Type B pancreatic cell (in vitro differentiated cells): ENCODE results near the gene EPB41L4B. TPM values are rescaled to one million over a fixed set of nuclear protein-coding genes. Genes with fewer than 3 reads are reported as not detected.

Experiments used
- DNase-seq: peaks from one replicate; pipeline ENCODE4 v3.0.0; 2021; ENCODE audit warnings: mixed read lengths; ENCODE audit not compliant: unreplicated experiment; ENCODE audit errors: extremely low spot score
- H3K27ac Mint-ChIP-seq: 2 replicates; pipeline ENCODE4 v1.8.0; 2021; ENCODE audit warnings: mild to moderate bottlenecking, mixed read lengths
- H3K27me3 Mint-ChIP-seq: 2 replicates; pipeline ENCODE4 v1.8.0; 2021; ENCODE audit warnings: mixed read lengths
- H3K36me3 Mint-ChIP-seq: 2 replicates; pipeline ENCODE4 v1.8.0; 2021; ENCODE audit warnings: mixed read lengths
- H3K4me1 Mint-ChIP-seq: one replicate; pipeline ENCODE4 v1.8.0; 2021; ENCODE audit warnings: mixed read lengths; ENCODE audit not compliant: unreplicated experiment
- H3K4me3 Mint-ChIP-seq: 2 replicates; pipeline ENCODE4 v1.8.0; 2021; ENCODE audit warnings: mild to moderate bottlenecking, mixed read lengths
- H3K9me3 Mint-ChIP-seq: 2 replicates; pipeline ENCODE4 v1.8.0; 2021; ENCODE audit warnings: mixed read lengths
- total RNA-seq: library from RNA; stranded (reverse); gene quantifications from 2 replicates; pipeline ENCODE4 v1.2.1, GENCODE V29; 2021; ENCODE audit warnings: low replicate concordance
- TF ChIP-seq, protein P1 (sequence below): fragments of 200-600 bp; sonication (generic); conservative IDR thresholded peaks from 2 replicates; pipeline ENCODE4 v1.5.0; 2021; ENCODE audit warnings: antibody characterized with exemption, mild to moderate bottlenecking

Gene EPB41L4B
- total RNA-seq, 1 donor from 2014 or later: 14.4 TPM

DNA sequence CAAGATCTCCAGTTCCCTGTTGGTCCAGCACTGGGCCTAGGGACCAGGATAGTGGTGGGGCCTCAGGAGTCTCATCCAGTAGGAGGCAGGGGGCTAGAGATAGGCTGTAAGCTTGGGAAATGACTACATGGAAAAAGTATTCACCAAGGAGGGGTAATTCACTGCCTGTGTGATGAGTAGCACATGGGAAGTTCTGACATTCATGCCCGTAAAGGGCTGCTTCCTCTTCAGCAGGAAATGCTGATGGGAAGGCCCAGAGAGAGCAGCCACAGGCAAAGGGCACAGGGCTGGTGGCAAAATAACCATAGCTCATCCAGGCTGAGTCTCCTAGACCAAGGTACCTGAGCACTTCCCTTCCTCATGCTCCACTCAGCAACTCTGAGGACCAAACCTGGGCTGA is 130.7 kb downstream of the EPB41L4B start:
- no peak for DNase-seq
- TF ChIP-seq, protein P1, sequence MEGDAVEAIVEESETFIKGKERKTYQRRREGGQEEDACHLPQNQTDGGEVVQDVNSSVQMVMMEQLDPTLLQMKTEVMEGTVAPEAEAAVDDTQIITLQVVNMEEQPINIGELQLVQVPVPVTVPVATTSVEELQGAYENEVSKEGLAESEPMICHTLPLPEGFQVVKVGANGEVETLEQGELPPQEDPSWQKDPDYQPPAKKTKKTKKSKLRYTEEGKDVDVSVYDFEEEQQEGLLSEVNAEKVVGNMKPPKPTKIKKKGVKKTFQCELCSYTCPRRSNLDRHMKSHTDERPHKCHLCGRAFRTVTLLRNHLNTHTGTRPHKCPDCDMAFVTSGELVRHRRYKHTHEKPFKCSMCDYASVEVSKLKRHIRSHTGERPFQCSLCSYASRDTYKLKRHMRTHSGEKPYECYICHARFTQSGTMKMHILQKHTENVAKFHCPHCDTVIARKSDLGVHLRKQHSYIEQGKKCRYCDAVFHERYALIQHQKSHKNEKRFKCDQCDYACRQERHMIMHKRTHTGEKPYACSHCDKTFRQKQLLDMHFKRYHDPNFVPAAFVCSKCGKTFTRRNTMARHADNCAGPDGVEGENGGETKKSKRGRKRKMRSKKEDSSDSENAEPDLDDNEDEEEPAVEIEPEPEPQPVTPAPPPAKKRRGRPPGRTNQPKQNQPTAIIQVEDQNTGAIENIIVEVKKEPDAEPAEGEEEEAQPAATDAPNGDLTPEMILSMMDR: no peak
- no peaks in the 10 kb centered on the region for H3K36me3 Mint-ChIP-seq
- H3K9me3 Mint-ChIP-seq: no peaks in the 10 kb centered on the region
- no peak overlapping the region for H3K27ac Mint-ChIP-seq
- peaks cover 6% of the 10 kb centered on the region for H3K27me3 Mint-ChIP-seq
- peaks cover 10% of the 10 kb centered on the region for H3K4me1 Mint-ChIP-seq
- H3K4me3 Mint-ChIP-seq: no peak overlapping the region

DNA sequence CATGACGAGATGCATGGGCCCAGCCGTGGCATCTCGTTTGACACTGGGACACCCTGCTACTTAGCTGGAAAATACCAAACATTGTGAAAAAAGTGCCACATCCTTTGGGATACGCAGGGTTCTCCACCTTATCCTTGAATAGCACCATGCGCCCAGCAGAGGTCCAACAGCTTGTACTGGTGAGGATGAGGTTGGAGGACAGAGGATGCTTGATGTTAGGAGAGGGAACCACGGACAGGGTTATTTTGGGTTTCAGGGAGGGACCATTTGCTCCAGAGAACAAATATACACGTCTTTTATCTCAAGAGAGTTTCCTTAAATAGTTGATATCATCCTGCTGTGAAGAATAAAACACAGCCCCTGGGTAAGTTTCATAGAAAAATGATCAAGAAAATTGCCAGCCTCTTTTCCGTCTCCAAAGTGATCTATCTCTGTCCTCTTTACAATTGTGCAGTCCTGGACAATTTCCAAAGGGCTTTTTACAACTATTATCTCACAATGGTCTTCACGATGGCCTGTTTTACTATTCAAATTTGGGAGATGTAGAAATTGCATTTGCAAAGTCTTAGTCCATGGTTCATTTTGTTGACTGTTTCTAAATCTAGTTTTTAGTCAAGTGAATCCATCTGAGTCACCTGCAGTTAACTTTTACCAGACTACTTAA is 133.9 kb downstream of the EPB41L4B start:
- DNase-seq: no peak
- Mint-ChIP-seq H3K4me3 (no peak overlapping the region), H3K4me1 (peaks cover 10% of the 10 kb centered on the region), H3K9me3 (no peaks in the 10 kb centered on the region), H3K27ac (no peak overlapping the region), H3K36me3 (no peaks in the 10 kb centered on the region), H3K27me3 (no peaks in the 10 kb centered on the region)
- TF ChIP-seq, protein P1: no peak

DNA sequence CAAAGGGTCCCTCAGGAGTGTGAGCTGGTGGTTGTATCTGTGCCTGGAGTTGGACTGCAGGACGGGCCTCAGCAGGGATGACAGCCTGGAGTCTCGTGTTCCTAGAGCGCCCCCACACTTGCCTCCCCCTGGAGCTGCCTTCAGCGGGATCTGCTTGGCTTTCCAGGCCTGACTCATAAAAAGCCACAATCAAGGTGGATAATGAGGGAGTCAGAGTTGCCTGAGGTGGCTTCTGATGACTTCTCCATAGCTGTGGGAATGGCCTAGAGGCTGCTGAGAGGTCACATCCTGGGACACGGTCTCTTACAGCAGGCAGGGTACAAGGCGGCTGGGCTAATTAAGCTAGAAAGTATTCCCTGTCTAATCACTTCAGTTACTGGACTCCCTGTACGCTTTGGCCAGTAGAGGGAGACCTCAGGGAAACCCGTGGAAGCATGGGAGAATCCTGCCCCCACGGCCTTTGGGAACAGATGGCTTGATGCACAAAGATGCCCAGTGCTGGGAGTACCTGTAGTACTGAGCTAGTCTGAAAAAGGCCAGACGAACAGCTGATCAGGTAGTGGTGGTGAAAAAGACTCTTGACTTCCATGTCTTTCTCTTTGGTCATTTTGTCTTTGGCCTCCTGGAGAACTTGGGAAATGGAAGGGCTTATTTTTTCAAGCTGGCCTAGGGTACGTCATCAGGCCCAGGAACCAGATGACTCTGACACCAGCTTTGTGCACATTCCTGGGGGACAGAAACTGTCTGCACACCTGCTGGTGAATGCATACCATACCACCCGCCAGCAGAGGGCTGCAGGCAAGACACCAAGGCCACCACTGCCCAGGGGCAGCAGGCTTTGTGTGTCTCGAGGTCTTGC is 137.7 kb downstream of the EPB41L4B start:
- Mint-ChIP-seq H3K27me3 (peaks cover 14% of the 10 kb centered on the region), H3K4me3 (no peak overlapping the region), H3K4me1 (peaks cover 10% of the 10 kb centered on the region), H3K9me3 (no peaks in the 10 kb centered on the region), H3K36me3 (no peaks in the 10 kb centered on the region), H3K27ac (peak overlapping the region; percentile 53)
- TF ChIP-seq, protein P1: peak; percentile 61
- no peak for DNase-seq

DNA sequence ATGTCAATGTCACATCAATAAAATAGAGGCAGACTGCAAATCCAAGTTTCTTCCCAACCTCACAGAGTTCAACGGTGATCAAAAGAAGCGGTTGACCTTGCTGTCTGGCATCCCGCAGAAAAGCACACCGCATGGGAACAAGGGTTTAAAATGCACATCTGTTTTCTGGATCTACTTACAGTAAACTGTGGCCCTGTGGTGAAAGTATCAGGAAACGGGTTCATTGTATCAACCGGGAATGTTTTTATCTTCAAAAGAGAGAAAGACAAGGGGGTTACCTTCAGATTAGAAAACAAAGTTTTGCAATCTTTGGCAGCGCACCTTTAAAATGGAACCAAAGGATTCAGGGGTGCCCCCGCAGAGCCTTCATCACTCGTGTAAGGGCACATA is 138.3 kb downstream of the EPB41L4B start:
- no peaks in the 10 kb centered on the region for H3K36me3 Mint-ChIP-seq
- no peak overlapping the region for H3K27ac Mint-ChIP-seq
- TF ChIP-seq, protein P1: no peak
- DNase-seq: no peak
- peaks cover 5% of the 10 kb centered on the region for H3K4me1 Mint-ChIP-seq
- H3K27me3 Mint-ChIP-seq: peaks cover 14% of the 10 kb centered on the region
- H3K9me3 Mint-ChIP-seq: no peaks in the 10 kb centered on the region
- no peak overlapping the region for H3K4me3 Mint-ChIP-seq

DNA sequence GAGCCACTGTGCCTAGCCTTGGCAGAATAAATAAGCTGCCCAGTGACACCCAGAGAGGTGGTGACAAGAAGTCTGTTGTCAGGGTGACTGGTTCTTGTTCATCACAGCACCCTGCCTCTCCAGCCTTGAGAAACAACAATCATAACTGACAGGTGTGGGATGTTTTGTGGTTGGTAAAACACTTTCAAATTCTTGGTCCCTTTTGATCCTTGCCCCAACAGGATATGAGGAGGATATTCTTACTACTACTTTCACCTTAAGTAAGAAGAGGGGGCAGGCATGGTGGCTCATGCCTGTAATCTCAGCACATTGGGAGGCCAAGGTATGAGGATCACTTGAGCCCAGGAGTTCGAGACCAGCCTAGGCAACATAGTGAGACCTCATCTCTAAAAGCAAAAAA is 139.6 kb downstream of the EPB41L4B start:
- no peaks in the 10 kb centered on the region for H3K9me3 Mint-ChIP-seq
- H3K27me3 Mint-ChIP-seq: peaks cover 14% of the 10 kb centered on the region
- H3K27ac Mint-ChIP-seq: no peak overlapping the region
- no peak for DNase-seq
- no peak overlapping the region for H3K4me3 Mint-ChIP-seq
- H3K36me3 Mint-ChIP-seq: no peaks in the 10 kb centered on the region
- TF ChIP-seq, protein P1: no peak
- peaks cover 6% of the 10 kb centered on the region for H3K4me1 Mint-ChIP-seq
